Skin of body (tissue), 2 donors: ENCODE measurements around the gene LRRN2. TPM values are rescaled to one million over a fixed set of nuclear protein-coding genes. Genes with fewer than 3 reads are reported as not detected.

ENCODE experiments used
- DNase-seq: peaks from one replicate; lab custom pipeline; 2025; lab: John Stamatoyannopoulos, UW
- total RNA-seq: library from RNA; depleted of rRNA; stranded (reverse); fragments of >200 nt; gene quantifications from one replicate; pipeline ENCODE4 v1.2.3, GENCODE V29; 2014

The LRRN2 gene
- total RNA-seq, 1 donor from 2014 or later = 0.89 TPM

DNA sequence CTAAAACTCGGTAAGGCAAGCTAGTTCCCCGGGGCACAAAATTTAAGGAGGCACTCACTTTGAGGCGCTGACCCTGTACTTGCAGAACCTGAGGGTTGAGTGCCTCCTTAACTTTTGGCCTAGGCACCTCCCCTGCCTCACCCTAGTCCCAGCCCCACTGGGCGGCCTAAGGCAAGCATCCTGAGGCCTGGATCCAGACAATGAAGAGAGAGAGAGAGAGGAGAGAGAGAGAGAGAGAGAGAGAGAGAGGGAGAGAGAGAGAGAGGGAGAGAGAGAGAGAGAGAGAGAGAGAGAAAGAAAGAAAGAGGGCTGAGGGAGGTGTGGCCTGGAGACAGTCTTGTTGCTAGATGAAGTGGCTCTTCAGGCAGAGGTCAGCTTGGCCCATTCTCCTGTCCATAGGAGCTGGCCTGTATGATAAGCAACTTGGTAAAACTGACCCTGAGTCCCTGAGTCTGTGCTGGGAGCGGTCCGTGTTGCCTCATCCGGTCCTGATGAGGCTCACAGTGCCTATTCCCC is 7.4 kb upstream of the LRRN2 start:
- no peak for DNase-seq

DNA sequence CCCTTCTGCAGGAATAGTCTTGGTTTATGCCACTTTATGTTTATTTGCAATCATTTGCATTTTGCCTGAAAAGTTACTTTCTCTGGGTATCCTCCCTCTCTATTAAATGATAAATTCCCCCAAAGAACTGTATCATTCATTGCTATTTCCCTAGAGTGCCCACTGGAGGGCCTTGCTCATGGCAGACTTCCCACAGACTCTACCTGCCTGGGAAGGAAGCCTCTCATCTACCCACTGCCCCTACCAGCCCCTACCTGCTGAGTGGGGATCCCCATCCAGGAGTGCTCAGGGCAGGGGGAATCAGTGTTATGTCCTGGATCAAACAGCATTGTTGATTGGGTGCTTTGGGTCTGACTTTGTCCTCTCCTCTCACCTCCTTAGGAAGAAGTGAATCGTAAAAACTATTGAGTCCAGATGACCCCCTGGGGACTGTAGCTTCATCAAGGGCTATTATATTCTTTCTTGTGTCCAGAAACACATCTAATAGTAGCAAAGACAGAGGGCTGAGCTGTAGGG is 6.8 kb upstream of the LRRN2 start:
- DNase-seq = no peak

DNA sequence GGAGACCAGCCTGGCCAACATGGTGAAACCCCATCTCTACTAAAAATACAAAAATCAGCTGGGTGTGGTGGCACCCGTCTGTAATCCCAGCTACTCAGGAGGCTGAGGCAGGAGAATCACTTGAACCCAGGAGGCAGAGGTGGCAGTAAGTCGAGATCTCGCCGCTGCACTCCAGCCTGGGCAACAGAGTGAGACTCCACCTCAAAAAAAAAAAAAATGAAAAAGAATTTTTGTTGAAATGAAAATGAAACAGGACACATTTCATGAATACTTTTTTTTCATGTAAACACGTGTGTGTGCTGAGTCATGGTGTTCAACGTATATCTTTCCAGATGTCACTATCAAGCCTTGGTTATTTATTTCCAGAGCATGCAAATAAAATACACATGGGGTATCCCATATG is 5.8 kb upstream of the LRRN2 start:
- DNase-seq = peak; percentile 50

DNA sequence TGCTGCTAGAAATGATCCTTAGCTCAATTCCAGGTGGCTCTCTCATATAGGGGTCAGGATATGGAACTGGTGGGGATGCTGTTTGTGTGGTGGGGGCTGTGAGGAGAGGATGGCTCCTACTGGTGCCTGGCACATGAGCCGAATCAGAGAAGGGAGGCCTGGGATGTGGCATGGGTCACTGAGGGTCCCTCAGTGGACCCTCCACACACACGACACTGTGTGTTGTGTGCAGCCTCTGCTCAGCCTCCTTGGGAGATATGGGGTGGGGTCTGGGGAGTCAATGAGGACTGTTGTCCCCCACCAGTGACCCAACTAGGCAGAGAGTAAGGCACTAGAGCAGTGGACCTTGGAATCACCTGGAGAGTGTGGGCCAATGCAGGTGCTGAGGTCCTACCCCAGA is 3.2 kb upstream of the LRRN2 start:
- no peak for DNase-seq

DNA sequence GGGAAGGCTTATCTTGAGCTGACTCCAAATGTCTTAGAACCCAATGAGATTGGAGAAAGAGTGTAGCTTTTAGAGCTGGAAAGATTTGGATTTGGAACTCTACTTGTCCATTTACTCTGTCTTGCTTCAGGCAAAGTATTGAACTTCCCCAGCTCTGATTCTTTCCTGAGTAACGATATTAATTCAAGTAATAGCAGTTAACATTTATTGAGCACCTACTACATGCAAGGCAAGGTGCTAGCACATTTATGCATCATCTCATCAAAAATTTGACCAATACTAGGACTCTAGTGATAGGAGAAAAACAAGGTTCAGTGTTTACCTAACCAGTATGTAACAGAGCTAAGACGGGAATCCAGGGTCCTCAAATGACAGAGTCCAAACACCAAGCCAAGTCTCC is 2.5 kb upstream of the LRRN2 start:
- no peak for DNase-seq

DNA sequence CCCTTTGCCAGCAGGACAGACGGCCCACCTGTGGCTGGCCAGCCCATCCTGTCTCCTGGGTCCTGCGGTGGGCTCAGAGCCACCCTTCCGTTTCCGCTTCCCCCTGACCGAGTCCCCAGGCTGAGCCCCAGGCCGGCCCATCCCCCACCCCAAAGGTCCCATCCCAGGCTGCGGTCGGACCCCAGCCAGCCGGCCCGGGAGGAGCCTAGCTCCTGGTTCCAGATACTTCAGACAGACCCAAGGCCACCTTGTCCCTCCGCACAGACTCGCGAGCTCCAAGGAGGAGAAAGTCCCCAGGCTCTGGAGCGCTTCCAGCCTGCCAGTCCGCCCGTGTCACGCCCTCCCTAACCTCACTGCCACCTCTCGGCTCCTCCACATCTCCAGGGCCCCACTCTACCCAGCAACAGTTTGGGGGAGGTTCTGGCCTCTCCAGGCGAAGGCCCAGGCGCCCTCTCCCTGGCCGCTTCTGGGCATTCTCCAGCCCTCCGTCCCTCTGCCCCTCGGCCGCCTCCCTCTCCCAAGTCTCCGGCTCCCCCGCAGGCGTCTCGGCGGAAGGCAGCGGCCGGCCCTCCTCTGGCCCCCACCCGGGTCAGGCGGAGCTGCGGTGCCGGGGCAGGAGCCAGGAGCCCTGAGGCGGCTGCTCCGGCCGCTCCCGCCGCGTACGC is 835 bp downstream of the LRRN2 start:
- DNase-seq = no peak

DNA sequence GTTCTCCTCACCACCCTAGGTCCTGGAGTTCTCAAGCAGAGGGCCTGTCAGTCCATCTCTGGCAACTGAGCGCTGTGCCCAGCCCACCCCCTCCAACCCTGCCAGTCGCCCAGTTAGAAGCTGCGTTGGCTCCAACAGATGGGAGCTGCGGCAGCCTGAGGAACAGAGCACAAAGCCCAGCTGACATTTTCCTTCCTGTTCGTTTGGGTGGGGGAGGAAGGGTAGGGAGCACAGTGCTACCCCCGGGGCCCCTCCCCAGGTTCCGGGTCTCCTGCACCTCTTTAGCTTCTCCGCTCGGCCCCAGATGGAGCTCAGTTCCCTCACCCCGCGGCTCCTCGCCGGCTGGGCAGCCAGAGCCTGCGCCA is 1.4 kb downstream of the LRRN2 start:
- no peak for DNase-seq

DNA sequence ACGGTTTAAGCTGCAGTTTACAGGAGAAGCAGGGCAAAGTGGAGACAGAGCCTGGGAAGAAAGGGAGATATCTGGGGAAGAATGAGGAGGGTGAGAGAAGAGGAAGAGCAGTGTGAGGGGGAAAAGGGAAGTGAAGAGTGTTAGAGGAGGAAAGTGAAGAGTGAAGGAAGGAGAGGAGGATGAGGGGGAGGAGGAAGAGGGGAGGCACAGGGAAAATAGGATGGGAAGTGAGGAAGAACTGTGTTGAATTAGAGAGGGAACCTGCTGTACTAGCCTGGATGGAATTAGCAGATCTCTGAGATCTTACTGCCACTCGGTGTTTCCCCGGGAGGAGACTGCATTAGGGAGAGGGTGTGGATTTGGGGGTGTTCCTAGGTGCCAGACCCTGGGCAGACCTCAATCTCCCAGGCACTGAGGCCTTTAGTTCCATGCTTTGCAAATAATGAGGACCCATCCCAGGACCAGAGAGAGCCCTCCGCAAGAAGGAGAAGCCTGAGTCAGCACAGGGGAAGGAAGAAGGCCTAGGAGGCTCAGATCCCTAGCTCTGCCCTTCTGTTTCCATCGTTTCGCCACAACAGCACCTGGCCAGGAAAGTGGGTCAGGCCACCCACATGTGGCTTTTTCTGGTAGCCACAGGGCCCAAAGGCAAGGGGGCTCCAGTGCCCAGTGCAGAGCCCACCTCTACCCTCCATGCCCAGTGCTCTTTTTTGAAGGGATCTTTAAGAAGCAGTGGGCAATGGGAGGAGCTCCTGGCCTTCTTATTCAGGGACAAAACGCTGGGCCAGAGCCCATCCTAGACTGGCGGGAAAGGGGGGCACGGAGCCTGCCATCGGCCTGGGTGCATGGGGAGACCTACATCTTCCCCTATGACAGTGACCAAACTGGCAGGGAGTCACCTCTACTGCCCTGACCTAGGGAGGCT is 2.0 kb downstream of the LRRN2 start:
- DNase-seq = no peak

DNA sequence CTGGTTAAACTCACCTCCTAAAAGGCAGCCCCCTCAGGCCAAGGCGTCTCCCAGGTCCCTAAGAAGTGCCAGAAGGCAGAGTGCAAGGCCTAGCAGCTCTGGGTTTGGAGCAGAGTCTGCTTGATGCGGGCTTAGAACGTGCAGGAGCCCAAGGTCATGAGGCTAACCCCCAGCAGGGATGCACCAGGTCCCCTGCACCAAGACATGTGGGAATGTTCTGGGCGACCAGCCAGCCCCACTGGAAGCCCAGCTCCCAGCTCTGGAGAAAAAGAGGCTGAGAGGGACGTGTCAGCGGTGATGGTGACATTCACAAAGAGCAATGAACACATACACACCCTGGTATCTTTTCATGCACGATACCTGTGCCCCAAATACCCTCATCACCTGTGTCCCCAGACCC is 5.1 kb downstream of the LRRN2 start:
- no peak for DNase-seq

DNA sequence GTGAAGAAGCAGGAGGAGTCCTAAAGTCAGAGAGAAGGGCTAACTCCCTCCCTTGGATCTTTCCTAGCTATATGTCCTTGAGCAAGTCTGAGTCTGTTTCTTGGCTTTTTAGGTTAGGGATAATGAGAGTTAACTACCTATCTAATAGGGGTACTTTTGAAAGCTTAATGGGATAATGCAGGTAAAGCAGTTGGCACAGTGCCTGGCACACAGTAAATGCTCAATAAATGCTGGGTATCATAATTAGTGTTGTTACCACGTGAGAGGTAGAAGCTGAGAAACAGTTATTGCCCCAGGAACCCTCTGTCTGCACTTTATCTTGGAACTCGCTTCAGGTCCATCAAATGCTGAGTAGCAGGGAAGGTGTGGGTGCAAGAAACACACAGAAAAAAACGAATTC is 5.5 kb downstream of the LRRN2 start:
- DNase-seq = no peak

DNA sequence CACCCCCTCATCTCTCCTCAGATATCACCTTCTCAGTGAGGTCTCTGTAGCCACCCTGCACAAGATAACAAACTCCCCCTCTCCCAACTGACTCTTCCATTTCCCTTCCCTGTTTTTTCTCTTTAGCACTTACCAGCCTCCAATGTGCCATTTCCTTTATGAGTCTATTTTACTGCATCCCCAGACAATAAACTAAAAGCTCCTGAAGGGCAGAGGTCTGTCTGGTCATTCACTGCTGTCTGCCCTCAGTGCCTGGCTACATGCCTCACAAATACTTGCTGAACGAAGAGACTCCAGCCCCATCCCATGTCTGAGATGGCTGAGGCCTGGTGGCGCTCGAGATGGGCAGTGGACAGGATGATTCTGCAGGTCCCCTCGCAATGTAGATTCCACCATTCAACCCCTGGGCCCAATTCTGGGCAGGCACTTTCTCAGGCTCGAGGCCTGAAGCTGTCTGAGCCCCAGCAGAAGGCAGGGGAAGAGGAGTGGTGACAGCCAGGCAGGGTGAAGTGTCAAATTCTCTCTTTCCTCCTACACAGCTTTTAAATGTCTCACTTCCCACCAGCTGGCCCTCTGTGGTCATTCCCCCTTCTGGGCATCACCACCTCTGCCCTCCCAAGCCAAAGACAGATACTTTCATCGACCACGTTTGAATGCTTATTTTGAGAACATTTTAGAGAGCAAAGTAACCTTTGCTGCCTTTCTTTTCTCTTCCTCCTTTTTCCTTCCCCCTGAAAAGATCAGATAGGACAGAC is 6.6 kb downstream of the LRRN2 start:
- DNase-seq = no peak

DNA sequence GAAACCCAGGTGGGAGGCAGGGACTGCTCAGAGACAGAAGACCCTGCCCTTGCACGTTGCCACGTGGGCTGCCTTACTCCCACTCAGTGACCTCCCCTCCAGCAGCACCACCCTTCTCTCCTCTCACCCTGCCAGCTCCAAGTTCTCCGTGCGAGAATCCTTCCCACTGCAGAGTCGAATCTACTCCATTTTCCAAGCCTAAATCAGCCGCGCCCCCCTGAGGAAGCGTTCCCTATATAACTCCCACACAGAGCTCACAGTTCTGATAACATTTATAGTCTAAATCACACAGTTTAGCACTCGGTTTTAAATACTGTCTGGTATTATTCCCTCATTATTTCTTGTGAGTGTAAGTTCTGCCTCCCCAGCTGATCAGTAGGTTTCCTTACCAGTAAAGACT is 7.7 kb downstream of the LRRN2 start:
- DNase-seq = no peak

DNA sequence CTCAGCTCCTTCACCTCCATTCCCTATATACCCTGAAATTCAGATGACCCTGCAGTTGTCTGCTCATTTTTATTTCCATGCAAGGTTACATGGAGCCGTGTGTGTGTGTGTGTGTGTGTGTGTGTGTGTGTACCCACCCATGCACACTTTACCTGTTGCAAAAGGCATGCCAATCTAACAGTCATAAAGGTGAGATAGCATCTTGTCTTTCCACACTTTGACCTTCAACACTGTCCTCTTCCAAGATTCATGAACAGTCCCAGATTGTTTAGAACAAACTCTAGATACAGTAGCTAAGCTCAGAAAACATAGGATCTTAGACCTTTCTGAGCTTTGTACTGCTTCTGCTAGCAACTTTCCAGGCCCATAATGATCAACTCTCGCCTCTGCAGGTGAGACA is 9.5 kb downstream of the LRRN2 start:
- no peak for DNase-seq

DNA sequence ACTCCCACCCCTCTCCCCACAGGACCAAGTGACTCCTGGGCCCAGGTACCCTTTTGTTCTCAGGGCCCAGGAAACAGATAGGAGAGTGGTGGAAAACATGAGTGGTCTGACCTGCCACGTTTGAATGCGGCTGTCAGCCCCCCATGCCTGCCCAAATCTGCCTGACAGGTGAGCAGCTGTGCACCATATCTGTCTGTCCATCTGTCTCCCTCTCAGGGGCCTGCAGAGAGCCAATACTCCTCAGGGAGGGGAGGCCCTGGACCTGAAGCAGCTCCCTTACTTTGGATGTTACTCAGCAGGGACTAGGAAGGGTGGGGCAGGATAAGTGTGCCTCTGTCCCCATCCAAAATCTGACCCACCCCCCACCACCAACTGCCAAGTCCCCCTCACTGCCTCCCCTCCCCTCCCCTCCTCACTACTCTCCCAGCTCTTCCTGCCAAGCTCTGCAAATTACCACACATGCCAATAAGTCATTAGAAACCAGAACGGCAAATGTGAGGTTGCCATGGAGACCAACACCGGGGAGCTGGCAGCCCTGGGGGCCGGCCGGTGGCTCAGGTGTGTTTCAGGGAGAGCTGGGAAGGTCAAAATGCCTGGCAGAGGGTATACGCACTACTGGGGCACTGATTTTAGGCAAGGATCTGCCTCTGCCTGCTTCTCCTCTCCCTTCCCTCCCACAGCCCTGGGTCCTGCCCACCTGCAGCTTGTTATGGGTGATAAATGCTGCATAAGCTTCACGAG is 11.5 kb downstream of the LRRN2 start:
- no peak for DNase-seq

DNA sequence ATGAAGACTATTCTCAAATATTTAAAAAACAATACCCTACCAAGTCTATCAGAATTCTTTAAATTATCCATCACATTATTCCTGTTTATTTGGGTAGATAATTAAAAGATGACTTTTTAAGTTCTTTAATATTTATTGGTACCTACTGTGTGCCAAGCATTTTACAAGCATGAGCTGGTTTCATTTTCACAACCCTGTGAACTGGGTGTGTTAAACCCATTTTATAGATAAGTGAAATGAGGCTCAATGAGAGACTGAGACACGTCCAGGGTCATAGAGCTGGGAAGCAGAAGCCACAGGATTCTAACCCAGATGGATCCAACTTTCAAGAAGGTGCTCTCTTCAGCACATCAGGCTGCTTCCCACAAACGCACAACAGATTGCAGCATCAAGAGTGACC is 12.3 kb downstream of the LRRN2 start:
- DNase-seq = no peak

DNA sequence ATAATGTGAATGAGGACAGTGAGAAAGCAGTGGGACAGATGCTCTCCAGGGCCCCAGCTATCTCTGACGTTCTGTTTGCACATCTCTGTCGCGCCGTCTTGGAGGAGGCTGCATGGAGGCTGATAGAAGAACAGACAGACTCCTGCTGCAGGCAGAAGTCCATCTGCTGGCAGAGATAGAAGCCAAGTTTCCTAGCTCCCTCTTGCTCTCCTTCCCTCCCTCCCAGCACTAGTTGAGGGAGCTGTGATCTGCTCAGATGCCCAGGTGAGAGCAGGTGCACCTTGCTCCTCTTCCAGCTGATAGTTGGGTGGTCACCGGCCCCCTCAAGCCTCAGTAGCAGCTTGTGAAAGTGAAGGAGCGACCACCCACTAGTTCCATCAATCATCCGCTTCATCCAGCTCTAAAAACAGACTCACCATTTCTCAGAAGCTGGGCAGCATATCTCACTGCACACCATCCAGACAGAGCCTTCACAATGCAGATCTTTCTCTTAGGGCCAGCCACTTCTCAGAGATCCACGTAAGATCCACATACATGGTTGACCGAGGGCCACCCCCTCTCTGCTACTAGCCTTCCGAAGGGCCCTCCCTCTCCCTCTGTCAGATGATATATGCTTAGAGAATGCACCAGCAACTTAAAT is 12.9 kb downstream of the LRRN2 start:
- DNase-seq = no peak

DNA sequence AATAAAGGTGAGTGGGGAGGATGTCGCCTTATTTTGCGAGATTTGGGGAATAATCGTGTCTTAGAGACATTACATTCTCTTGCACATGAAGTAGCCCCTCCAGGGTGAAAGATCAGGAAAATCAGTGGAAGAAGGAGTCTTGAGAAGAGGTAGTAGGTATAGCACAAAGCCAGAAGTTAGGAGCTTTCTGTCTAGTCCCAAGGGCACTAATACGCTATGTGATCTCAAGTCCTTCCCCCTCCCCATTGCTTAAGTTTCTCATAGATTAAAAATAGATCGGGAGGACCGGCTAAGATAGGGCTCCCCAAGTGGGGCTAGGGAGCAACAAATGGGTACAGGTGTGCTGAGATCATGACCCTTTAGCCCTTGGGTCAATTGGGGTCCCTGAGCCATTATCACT is 13.5 kb downstream of the LRRN2 start:
- no peak for DNase-seq

DNA sequence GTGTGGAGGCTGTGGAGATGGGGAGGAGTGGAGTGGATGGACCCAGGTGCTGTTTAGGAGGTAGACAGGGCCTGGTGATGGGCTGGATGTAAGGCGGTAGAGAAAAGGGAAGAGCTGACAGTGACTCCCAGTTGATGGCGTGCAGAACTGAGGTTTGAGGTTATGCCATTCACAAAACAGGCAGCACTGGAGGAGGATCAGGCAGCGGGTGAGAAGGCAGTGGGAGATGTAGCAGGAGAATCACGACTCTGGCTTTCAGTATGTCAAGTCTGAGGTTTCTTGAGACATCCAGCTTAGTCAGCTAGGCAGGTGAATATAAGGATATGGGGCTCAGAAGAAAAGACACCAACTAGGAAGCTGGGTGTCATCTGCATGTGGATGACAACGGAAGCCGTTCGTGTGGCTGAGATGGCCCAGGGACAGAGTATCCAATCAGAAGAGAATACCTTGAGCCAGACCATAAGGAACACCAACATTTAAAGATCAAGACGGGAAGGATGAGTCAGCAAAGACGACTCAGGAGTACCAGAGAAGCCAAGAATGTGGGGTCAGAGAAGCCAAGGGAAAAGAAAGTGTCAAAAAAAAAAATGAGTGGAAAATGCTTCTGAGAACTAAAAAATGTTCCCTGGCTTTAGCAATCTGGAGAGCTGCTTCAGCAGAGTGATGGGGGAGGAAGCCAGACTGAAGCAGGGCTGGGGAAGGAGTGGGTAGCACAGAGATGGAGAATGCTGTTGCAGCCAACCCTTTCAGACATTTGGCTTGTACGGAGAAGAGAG is 15.2 kb downstream of the LRRN2 start:
- DNase-seq = no peak

DNA sequence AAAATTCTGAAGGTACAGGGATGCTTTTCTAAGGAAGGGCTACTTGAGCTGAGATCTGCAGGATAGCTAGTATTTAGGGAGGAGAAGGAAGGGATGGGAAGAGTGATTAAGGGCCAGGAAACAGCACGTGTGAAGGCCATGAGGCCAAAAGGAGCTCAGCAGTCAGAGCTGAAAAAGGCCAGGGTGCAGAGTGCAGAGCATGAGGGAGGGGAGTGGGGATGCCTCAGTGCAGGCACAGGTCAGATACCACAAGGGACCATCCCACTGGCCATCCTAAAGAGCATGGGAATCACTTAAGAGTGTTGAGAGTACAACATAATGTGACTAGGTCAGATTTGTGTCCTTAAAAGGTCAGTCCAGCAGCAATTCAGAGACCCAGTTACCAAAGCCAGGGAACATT is 16.0 kb downstream of the LRRN2 start:
- no peak for DNase-seq

DNA sequence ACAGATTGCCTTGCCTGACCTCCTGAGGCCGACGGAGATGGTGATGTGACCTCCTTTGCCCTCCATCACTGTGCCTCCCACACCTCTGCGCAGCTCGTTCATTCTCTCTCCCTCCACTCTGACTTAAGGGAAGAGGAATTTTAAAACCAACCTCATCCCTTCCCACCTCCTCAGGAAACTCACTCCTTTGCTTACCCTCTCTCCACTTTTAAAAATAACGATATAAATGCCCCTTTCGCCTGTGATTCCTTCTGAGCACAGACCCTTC is 21.2 kb downstream of the LRRN2 start:
- no peak for DNase-seq
